Ishikawa (cell line): ENCODE data around the gene HAND1.

Experiments used
- CEBPB ChIP-seq: IDR thresholded peaks from 2 replicates; pipeline ENCODE4 v1.6.1; 2012
- CREB1 ChIP-seq: IDR thresholded peaks from 2 replicates; pipeline ENCODE4 v1.6.1; 2012; ENCODE audit warnings: low read depth
- EGR1 ChIP-seq: IDR thresholded peaks from 2 replicates; pipeline ENCODE4 v1.6.1; 2012
- EP300 ChIP-seq: IDR thresholded peaks from 2 replicates; pipeline ENCODE4 v1.6.1; 2012; ENCODE audit warnings: borderline replicate concordance
- FOXM1 ChIP-seq: IDR thresholded peaks from 2 replicates; pipeline ENCODE4 v1.6.1; 2012; ENCODE audit warnings: low read depth, borderline replicate concordance
- MAX ChIP-seq: IDR thresholded peaks from 2 replicates; pipeline ENCODE4 v1.6.1; 2012
- NFIC ChIP-seq: IDR thresholded peaks from 2 replicates; pipeline ENCODE4 v1.6.1; 2012
- RAD21 ChIP-seq: IDR thresholded peaks from 2 replicates; pipeline ENCODE4 v1.6.1; 2012; ENCODE audit warnings: low read depth
- REST ChIP-seq: IDR thresholded peaks from 2 replicates; pipeline ENCODE4 v1.6.1; 2012; ENCODE audit warnings: low read depth, mild to moderate bottlenecking
- TAF1 ChIP-seq: IDR thresholded peaks from 2 replicates; pipeline ENCODE4 v1.6.1; 2012; ENCODE audit warnings: low read depth, mild to moderate bottlenecking
- TCF12 ChIP-seq: IDR thresholded peaks from 2 replicates; pipeline ENCODE4 v1.6.1; 2012; ENCODE audit warnings: low read depth
- TEAD4 ChIP-seq: IDR thresholded peaks from 2 replicates; pipeline ENCODE4 v1.6.1; 2012
- YY1 ChIP-seq: IDR thresholded peaks from 2 replicates; pipeline ENCODE4 v1.6.1; 2012; ENCODE audit warnings: low read depth
- ZBTB7A ChIP-seq: IDR thresholded peaks from 2 replicates; pipeline ENCODE4 v1.6.1; 2012; ENCODE audit warnings: low read depth
- TF ChIP-seq, protein P1 (sequence below): IDR thresholded peaks from 2 replicates; pipeline ENCODE4 v1.6.1; 2012

Gene HAND1

GRCh38 chr5:154466147-154466546 lies 11.9 kb downstream of the HAND1 start:
- TF ChIP-seq FOXM1 (no peak), CREB1 (no peak), RAD21 (no peak), NFIC (no peak), TCF12 (no peak), TAF1 (no peak), ZBTB7A (no peak), REST (no peak), TEAD4 (no peak)
- TF ChIP-seq, protein P1, sequence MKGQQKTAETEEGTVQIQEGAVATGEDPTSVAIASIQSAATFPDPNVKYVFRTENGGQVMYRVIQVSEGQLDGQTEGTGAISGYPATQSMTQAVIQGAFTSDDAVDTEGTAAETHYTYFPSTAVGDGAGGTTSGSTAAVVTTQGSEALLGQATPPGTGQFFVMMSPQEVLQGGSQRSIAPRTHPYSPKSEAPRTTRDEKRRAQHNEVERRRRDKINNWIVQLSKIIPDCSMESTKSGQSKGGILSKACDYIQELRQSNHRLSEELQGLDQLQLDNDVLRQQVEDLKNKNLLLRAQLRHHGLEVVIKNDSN: no peak

DNA sequence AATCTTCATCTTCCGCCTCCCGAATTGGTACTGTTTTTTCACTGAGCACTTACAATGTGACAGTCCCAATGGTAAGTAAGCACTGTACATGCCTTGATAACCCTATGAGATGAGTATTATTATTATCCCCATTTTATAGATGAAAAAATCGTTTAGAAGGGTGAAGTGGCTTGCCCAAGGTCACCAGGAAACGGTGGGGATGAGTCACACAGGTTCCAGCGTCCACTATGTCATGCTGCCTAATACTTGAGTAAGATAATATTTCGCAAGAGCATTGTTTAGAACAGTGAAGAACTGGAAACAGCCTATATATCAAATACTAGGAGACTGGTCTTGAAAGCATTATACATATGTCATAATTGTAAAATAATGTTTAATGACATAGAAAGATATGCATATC lies 12.9 kb downstream of the HAND1 start:
- TF ChIP-seq CEBPB (peak; percentile 85), TEAD4 (no peak)

- TF ChIP-seq FOXM1: no peak
- TF ChIP-seq YY1: no peak
- no peak for TF ChIP-seq EGR1
- no peak for TF ChIP-seq RAD21
- TF ChIP-seq, protein P1: no peak
- TF ChIP-seq TCF12: no peak
- no peak for TF ChIP-seq CEBPB
- no peak for TF ChIP-seq CREB1
- no peak for TF ChIP-seq ZBTB7A
- TF ChIP-seq REST: no peak
- no peak for TF ChIP-seq NFIC
- no peak for TF ChIP-seq TAF1
- TF ChIP-seq EP300: no peak
- no peak for TF ChIP-seq MAX
- TF ChIP-seq TEAD4: no peak
Measured at GRCh38 chr5:154464438-154464837, 13.6 kb downstream of the HAND1 start.

DNA sequence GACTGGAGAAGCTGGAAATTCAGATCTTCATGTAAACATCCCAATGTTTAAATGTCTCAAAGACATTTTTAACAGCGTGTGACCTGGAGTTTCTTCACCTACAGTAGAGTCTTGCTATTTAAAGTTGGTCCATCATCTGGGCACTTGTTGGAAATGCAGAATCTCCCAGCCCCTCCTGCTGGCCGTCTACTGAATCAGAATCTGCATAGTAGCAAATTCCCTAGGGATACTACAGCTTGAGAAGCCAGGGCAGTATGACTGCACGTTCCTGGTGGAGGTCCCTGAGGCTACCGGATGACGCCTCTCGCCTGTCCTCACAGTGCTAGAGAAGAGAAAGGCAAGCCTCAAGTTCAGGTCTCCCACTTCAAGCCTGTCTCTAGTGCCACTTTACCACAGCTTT lies 16.5 kb downstream of the HAND1 start:
- TF ChIP-seq RAD21 (peak; percentile 2; the same call in 1 of the 2 replicates), FOXM1 (no peak), TAF1 (no peak), EP300 (no peak), ZBTB7A (no peak)

- TF ChIP-seq EGR1: no peak
- TF ChIP-seq, protein P1: no peak
- TF ChIP-seq ZBTB7A: no peak
- TF ChIP-seq CEBPB: no peak
- TF ChIP-seq EP300: no peak
- no peak for TF ChIP-seq YY1
- TF ChIP-seq REST: no peak
- no peak for TF ChIP-seq NFIC
- no peak for TF ChIP-seq FOXM1
- no peak for TF ChIP-seq TEAD4
- no peak for TF ChIP-seq MAX
Measured at GRCh38 chr5:154460172-154460571, 17.9 kb downstream of the HAND1 start.
